Stimulated activated CD4-positive, alpha-beta T cell treated with anti-CD3 and anti-CD28 coated beads, Interleukin-1b, Interleukin-23, amount 100 ng/mL, for 24 hours (primary cell): ENCODE data around the gene KLK1.

ENCODE experiments used
- DNase-seq, 4 experiments: peaks; one replicate each; pipeline ENCODE4 v3.0.0-alpha.2; 2020; ENCODE audit warnings: low read depth in 4 of 4, low spot score in 1 of 4

KLK1 gene

GRCh38 chr19:50823389-50824042 is at the start of gene KLK1:
TSS of gene KLK1 (minus strand) at chr19:50823787. CDS start at chr19:50823748, 39 bp downstream.
- DNase-seq = no peak

GRCh38 chr19:50873056-50873455 is 49.5 kb upstream of the KLK1 start, which contains the start of gene KLK2:
TSS of gene KLK2 (plus strand) at chr19:50873439. CDS start at chr19:50873474, 35 bp downstream.
- DNase-seq = no peak

- DNase-seq = peak in 2 of 4 experiments; percentile 2 to 20
These were observed 47.0 kb upstream of the KLK1 start for GRCh38 chr19:50870417-50871089.

- DNase-seq = no peak
These were observed 45.9 kb upstream of the KLK1 start for GRCh38 chr19:50869479-50869878.

- no peak for DNase-seq
These were observed 38.1 kb upstream of the KLK1 start for GRCh38 chr19:50861496-50862286.

- DNase-seq = no peak
These were observed 37.4 kb upstream of the KLK1 start for GRCh38 chr19:50861010-50861409.

GRCh38 chr19:50859849-50860248 is 36.3 kb upstream of the KLK1 start:
- DNase-seq = no peak

GRCh38 chr19:50858886-50859285 is 35.3 kb upstream of the KLK1 start:
- no peak for DNase-seq

- DNase-seq = no peak
These were observed 33.8 kb upstream of the KLK1 start for GRCh38 chr19:50857366-50857765.

- DNase-seq = no peak
These were observed 31.2 kb upstream of the KLK1 start, which contains the start of gene KLK3 for GRCh38 chr19:50854636-50855410. TSS of gene KLK3 (plus strand) at chr19:50854915. CDS start at chr19:50854956, 41 bp downstream.

GRCh38 chr19:50851620-50852019 is 28.0 kb upstream of the KLK1 start:
- DNase-seq = no peak

- DNase-seq = no peak
These were observed 27.2 kb upstream of the KLK1 start for GRCh38 chr19:50850738-50851137.

- no peak for DNase-seq
These were observed 20.8 kb upstream of the KLK1 start for GRCh38 chr19:50844296-50844935.

- no peak for DNase-seq
These were observed 20.2 kb upstream of the KLK1 start for GRCh38 chr19:50843701-50844221.

GRCh38 chr19:50843205-50843604 is 19.6 kb upstream of the KLK1 start:
- no peak for DNase-seq

- DNase-seq = no peak
These were observed 18.5 kb upstream of the KLK1 start for GRCh38 chr19:50842130-50842529.

GRCh38 chr19:50839712-50840655 is 16.4 kb upstream of the KLK1 start:
- DNase-seq = no peak

- no peak for DNase-seq
These were observed 14.7 kb upstream of the KLK1 start for GRCh38 chr19:50838239-50838638.

- no peak for DNase-seq
These were observed 13.7 kb upstream of the KLK1 start for GRCh38 chr19:50837300-50837699.
